Stimulated activated CD4-positive, alpha-beta T cell treated with anti-CD3 and anti-CD28 coated beads, TNF-alpha, amount 100 ng/mL, for 4 hours (primary cell): Measurements from ENCODE around the gene SLC38A4.
"Not testable (repeated sequence)": the region's sequence is repeated elsewhere in the genome, so short reads cannot be mapped to it uniquely, and the experiment has no call there.

Experiments used
- DNase-seq, 3 experiments: peaks; one replicate each; pipeline ENCODE4 v3.0.0-alpha.2; 2020; ENCODE audit warnings: low read depth in 3 of 3

SLC38A4 gene, protein sequence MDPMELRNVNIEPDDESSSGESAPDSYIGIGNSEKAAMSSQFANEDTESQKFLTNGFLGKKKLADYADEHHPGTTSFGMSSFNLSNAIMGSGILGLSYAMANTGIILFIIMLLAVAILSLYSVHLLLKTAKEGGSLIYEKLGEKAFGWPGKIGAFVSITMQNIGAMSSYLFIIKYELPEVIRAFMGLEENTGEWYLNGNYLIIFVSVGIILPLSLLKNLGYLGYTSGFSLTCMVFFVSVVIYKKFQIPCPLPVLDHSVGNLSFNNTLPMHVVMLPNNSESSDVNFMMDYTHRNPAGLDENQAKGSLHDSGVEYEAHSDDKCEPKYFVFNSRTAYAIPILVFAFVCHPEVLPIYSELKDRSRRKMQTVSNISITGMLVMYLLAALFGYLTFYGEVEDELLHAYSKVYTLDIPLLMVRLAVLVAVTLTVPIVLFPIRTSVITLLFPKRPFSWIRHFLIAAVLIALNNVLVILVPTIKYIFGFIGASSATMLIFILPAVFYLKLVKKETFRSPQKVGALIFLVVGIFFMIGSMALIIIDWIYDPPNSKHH

DNA sequence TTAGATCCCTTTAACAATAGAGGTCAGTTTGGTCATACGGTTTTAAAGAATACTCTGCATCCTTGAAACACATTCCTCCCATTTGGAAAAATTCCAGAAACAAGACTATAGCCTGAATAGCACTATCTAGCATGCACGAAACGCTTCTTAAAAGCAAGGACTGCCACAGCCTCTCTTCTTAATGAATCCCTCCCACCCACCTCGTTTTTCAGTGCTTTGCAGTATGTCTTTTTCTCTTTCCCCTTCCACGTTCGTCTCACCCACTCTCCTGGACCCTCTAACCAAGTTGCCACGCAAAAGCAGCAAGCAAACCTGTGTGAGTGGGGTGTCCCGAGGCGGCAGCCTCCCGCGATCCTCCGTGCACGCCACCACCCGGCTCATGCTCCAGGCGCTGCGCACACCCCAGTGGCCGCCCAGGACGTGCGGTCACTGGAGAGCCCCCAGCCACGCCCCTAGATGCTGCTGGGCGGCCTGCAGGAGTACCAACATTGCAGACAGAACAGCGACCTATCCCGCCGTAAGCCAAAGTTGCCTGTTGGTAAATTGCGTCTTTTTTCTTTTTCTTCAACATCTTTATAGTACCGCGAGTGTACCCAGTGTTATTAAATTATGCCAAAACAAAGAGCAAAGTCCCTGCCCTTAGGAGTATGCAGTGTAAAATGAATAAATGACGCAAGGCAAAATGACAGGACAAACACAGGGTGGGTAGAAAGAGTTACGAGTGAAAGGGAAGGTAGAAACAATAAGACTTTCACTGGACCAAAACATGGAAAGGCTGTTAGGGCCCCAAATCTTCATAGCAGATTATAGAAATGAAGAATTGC is at the start of gene SLC38A4:
SLC38A4 (minus strand) TSS at position 407 of the 824 bp plus-strand sequence. CDS start 32,926 bp downstream, outside the sequence.
- DNase-seq, result no peak

- no peak for DNase-seq
Observed at GRCh38 chr12:46875095-46875494, 49.3 kb upstream of the SLC38A4 start.

DNA sequence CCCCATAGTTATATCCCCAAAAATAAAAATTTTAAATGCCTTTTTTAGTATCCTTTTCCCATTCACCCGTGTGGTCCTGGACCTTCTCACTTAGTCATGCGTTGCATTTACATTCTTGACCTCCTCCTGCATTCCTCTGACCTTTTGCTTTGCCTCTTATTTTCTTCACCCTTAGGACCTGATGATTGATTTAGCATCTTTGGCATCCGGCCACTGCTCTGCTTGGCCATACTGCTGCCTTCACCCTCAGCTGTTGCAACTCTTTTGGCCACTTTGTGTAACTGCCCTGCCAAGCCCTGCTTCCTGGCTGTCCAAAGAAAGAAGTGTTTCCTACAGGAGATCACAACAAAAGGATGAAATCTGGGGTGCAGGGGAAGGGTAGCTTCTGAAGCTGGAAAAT is 48.8 kb upstream of the SLC38A4 start:
- no peak for DNase-seq

DNA sequence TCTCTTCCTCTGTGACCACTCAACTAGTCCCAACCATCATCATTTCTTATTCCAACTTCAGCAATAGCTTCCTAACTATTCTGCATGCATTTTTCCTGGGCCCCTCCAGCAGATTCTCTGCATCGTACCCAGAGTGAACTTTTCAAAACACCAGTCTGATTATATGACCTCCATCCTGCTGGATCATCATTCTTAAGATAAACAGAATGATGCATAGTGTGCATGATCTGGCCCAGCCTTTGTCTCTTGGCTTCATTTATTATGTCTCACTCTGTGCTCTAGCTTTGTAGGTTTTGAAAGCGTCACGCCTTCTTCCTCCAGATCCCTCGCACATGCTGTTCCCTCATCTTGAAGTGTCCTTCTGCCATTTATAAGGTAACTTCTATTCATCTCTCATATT is 46.3 kb upstream of the SLC38A4 start:
- DNase-seq, result no peak

GRCh38 chr12:46865311-46865710 is 39.5 kb upstream of the SLC38A4 start:
- no peak for DNase-seq

- no peak for DNase-seq
Observed at GRCh38 chr12:46858368-46858767, 32.6 kb upstream of the SLC38A4 start.

DNA sequence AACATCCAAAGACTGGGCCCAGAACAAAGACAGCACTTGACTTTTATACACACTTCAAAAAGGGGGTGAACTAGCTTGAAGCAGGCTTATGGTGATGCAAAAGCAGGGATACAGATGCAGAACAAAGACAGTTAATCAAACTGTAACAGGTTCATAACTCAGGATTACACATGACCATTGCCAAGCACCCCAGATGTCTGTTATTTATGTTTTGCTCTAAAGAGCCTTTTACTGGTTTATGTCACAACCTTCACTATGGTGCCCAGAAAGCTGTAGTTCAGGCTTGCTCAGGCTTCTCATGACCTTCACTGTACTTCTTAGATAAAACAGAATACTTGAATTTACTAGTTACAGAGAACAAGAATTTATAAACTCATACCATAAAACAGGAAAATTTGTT is 31.7 kb upstream of the SLC38A4 start:
- no peak for DNase-seq

DNA sequence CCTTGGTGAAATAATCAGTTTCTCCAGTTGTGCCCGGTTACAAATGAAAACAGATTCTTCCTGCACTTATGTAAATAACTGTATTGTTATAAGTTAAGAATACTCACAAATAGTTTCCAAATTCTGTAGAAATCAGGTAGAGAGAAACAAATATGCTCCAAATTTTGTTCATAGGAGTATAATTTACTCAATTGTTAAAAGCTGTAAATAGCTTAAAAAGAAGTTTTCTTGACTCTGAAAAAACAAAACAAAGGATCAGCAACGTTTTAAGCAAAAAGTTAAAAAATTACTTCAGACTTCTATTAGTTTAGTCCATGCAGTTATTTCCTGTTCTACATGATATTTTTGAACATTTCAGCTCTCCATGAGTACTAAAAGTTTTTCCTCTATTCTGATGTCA is 30.0 kb upstream of the SLC38A4 start:
- DNase-seq, result no peak

DNA sequence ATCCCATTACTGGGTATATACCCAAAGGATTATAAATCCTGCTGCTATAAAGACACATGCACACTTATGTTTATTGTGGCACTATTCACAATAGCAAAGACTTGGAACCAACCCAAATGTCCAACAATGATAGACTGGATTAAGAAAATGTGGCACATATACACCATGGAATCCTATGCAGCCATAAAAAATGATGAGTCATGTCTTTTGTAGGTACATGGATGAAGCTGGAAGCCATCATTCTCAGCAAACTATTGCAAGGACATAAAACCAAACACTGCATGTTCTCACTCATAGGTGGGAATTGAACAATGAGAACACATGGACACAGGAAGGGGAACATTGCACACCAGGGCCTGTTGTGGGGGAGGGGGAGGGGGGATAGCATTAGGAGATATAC is 28.4 kb upstream of the SLC38A4 start:
- DNase-seq, result not testable (repeated sequence)

GRCh38 chr12:46848792-46849191 is 23.0 kb upstream of the SLC38A4 start:
- not testable (repeated sequence) for DNase-seq

- no peak for DNase-seq
Observed at GRCh38 chr12:46847001-46847400, 21.2 kb upstream of the SLC38A4 start.

DNA sequence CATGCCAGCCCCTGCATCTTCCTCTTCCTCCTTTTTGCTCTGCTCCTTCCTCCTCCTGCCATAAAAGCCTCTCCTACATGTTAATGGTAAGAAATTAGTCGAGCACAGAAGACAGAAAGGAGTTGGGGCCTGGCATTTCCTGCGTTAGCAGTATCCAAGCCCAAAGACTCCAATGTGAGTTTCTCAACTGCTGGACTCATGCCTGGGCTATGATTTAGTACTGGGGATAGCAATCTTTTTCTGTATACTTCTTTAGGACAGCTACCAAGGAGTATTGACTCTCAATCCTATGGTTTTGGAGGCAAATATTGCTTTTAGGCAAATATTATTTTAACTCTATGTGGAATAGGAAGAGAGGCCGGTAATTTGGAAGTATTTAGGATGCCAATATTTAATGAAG is 18.0 kb upstream of the SLC38A4 start:
- no peak for DNase-seq

DNA sequence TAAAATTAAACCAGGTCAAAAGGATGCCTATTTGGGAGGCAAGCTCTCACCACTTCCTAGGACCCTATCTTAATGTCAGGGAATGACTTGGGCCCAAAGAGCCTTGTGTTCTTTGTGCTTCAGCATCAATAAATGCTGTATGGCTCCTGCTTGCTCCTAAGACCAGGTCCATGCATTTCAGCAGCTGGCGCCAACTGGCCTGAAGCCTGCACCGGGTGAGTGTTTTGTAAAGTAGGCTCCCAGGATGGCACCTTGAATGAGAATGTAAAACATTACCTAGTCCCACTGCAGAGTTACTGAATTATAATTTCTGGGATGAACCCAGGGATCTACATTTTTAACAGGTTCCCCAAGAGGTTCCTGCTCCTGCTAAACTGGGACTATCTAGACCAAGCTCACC is 16.1 kb upstream of the SLC38A4 start:
- no peak for DNase-seq

DNA sequence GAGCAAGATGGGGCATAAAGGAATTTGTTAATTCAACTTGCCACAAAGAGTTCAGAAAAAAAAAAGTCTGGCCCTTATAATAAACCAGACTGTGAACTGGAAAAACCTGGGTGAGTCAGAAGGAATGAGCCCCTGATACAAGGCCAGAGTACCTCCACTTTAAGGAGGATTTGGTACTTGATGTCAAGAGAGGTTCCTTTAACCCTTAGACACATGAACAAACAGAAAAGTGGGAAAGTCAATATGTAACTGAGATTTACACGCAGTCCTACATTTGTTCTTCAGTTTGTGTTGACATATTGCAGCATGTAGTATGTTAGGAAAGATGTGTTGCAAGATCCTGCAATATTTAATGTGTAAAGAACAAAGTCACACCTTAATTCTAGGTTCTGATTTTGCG is 14.2 kb upstream of the SLC38A4 start:
- DNase-seq, result no peak

- DNase-seq, result no peak
Observed at GRCh38 chr12:46839232-46839631, 13.4 kb upstream of the SLC38A4 start.

DNA sequence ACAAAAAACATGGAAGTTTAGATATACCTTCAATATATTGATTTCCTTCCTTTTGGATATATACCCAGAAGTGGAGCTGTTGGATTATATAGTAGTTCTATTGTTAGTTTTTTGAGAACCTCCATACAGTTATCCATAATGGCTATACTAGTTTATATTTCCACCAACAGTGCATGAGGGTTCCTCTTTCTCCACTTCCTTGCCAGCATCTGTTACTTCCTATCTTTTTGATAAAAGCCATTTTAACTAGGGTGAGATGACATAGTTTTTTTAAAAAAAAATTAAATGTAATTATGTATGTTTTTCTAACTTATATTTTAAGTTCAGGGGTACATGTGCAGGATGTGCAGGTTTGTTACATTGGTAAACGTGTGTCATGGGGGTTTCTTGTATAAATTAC is 10.0 kb upstream of the SLC38A4 start:
- no peak for DNase-seq

DNA sequence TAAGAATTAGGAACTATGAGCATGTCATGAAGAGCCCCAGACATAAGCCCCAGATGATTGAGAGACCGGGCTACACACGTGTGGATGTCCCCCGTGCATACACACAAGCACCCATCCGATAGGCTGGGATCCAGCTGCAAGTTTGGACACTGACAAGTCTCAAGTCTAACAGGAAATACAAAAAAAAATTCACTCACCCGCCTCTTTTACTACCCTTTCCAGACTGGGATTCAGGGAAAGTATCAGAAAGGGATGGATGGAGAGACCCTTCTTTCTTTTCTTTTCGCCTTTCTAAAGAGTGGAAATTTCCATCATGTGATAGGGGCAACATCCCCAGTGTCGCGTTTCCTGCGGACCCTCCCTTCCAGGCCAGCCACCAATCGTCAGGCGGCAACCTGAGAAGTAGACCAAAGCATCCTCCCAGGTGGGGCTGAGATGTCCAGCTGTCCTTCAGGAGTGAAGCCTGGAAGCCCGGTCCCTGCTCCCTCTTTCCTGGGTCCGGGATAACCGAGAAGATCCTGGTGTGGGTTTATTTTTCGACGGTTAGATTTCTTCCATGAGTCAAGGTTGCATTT is 6.4 kb upstream of the SLC38A4 start:
- no peak for DNase-seq

- DNase-seq, result no peak
Observed at GRCh38 chr12:46831335-46832129, 5.7 kb upstream of the SLC38A4 start.

DNA sequence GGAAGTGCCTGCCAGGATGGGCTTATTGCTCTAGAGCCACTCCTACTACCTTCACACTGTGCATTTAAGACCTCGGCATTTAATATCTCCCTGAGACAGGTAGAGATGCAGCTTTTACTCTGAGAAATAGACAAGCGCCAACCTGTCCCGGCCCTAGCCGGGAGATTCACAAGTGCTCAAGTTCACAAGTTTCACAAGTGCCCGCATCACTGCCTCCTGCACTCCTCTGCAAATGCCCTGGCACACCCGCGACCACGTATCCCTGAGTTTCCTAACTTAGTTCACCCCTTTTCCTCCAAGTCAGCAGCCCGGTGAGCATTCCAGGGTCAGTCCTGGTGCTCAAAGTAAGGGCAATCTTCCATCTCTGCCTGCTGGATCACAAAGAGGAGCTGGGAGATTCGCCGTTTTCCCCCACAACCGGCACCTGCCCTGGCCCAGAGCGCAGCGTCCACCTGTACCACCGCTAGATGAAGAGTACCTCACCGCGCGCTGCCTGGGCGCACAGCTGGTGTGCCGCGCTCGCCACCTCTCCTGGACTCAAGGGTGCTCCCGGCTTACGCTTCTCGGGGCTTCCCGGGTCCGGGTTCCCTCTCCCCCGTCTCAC is 5.0 kb upstream of the SLC38A4 start:
- no peak for DNase-seq

- DNase-seq, result no peak
Observed at GRCh38 chr12:46824709-46825108, 1.1 kb downstream of the SLC38A4 start.

GRCh38 chr12:46818642-46819041 is 7.2 kb downstream of the SLC38A4 start:
- DNase-seq, result no peak
